MM.1S (cell line): ENCODE results near the gene CD37.
"Not testable (repeated sequence)": the region's sequence is repeated elsewhere in the genome, so short reads cannot be mapped to it uniquely, and the experiment has no call there.

Experiments used
- EZH2phosphoT487 ChIP-seq: fragments of 300-600 bp; sonication (generic); IDR thresholded peaks from 2 replicates; pipeline ENCODE4 v1.6.1; 2018; ENCODE audit warnings: antibody characterized with exemption, low read length
- TF ChIP-seq, protein P1 (sequence below): fragments of 300-600 bp; sonication (generic); IDR thresholded peaks from 2 replicates; pipeline ENCODE4 v1.5.1; 2016; ENCODE audit warnings: antibody characterized with exemption, low read length, mixed read lengths

DNA sequence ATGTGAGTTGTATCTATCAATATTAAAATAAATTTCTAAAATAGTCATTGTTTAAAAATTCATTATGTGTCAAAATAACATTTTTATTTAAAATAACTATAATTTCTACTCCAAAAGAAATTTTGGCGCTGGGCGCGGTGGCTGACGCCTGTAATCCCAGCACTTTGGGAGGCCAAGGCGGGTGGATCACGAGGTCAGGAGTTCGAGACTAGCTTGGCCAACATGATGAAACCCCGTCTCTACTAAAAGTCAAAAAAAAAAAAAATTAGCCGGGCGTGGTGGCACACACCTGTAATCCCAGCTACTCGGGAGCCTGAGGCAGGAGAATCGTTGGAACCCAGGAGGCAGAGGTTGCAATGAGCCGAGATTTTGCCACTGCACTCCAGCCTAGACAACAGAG lies 9.4 kb upstream of the CD37 start:
- not testable (repeated sequence) for TF ChIP-seq EZH2phosphoT487
- TF ChIP-seq, protein P1, sequence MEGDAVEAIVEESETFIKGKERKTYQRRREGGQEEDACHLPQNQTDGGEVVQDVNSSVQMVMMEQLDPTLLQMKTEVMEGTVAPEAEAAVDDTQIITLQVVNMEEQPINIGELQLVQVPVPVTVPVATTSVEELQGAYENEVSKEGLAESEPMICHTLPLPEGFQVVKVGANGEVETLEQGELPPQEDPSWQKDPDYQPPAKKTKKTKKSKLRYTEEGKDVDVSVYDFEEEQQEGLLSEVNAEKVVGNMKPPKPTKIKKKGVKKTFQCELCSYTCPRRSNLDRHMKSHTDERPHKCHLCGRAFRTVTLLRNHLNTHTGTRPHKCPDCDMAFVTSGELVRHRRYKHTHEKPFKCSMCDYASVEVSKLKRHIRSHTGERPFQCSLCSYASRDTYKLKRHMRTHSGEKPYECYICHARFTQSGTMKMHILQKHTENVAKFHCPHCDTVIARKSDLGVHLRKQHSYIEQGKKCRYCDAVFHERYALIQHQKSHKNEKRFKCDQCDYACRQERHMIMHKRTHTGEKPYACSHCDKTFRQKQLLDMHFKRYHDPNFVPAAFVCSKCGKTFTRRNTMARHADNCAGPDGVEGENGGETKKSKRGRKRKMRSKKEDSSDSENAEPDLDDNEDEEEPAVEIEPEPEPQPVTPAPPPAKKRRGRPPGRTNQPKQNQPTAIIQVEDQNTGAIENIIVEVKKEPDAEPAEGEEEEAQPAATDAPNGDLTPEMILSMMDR = not testable (repeated sequence)
